Limb (tissue), 2 donors: Measurements from ENCODE around the gene MRM2.

Experiments used
- DNase-seq, 2 donors: peaks; one replicate each; pipeline ENCODE4 v3.0.0-alpha.2; 2016; ENCODE audit errors: extremely low spot score in 2 of 2

MRM2 gene

DNA sequence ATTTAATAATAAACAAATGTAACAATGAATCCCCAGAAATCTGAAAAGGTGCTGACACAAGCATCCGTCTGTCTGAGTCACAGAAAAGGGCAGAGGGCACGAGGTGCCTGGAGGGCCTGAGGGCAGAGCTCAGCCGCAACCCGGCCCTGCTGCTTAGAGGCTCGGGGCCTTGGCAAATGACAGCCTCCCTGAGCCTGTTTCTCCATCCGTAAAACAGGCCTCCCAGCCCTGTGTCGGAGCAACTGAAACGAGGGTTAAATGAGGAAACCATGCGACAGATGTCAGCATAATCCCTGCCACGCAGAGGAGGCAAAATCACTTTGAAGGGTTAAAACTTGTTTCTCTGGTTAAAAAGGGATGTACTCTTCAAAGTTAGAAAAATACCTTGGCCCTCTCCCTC is 24.9 kb upstream of the MRM2 start:
- DNase-seq: no peak

DNA sequence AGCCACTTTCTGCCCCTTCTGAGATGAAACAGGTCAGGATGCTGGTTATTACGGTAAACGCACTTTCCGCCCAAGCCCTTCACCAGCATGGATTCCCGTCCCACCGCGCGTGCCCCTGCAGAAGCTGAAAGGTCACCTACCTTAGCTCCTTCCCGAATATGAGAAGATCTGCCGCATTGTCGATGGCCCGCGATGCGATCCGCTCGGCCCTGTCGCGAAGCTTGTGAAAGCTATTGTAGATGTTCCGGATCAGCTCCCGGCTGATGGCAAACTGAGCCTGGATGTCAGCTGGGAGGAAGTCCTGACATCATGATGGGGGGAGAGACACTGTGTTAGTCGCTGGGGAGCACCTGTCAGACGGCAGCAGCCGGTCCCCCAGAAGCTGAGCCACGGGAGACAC is 22.2 kb upstream of the MRM2 start:
- no peak for DNase-seq

DNA sequence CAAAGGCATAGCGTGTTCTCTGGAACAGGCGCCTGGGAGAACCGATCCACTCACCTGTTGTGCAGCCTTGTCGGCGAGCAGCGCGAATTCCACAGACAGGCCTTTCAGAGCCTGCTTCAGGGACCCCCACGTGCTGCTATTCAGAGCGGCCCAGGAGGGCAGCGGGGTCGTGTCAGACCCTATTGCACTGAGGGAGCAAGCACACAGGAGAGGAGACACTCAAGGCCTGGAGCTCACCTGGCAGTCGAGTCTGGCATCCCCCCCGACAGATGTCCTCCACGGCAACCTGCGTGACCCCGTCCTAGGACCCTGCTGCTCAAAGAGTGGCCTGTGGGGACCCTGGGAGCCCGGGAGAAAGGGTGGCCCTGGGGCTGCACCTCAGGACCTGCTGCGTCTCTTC is 21.2 kb upstream of the MRM2 start:
- no peak for DNase-seq

DNA sequence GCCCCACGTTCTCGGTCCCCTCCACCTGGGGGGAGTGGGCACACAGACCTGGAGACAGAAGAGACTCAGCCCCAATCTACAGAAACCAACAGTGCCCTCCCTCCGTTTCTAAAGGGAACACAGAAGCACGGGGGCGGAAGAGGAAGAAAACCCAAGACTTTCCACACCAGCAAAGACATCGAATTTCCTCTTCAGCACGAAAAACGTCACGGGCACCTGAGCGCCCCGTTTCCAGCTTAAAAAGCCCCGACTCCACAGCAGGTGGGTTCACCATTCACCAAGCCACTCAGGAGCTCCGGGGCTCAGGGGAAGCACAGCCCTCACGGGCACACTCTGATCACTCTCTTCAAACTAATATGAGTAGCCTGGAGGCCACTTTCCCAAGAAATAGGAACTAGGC is 19.6 kb upstream of the MRM2 start:
- no peak for DNase-seq

DNA sequence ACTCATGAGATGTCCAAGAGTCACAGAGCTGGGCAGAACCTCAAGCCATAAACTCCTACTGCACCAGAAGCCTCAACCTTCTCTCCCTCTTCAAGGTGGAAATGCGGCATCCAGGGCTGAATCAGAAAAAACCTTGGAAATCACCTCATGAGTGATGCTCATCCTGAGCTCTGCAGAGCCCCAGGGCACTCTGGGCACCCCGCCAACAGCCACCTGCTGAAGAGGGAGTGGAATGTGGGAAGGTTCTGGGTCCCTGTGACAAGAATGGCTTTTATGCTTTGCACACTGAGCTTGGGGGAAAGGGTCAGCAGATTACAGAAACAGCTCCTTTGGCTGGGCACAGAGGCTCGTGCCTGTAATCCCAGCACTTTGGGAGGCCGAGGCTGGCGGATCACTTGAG is 18.8 kb upstream of the MRM2 start:
- DNase-seq: no peak

DNA sequence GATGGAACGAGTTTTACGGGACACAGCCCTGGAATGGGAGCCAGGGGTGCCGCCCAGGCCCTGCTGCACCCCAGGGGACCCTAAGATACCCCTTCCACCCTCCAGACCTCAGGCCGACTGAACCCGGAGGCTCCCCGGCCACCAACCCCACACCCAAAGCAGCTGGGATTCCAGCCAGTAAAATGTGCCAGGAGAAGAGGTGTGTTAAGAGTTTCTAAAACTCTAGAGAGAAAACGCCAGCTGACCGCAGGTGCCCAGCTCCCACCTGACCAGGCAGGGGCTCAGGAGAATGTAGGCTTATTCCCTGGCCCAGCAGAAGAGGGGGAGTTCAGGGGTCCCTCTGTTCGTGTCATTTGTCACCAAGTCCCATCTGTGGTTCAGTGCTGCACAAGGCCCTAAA is 17.5 kb upstream of the MRM2 start:
- no peak for DNase-seq

DNA sequence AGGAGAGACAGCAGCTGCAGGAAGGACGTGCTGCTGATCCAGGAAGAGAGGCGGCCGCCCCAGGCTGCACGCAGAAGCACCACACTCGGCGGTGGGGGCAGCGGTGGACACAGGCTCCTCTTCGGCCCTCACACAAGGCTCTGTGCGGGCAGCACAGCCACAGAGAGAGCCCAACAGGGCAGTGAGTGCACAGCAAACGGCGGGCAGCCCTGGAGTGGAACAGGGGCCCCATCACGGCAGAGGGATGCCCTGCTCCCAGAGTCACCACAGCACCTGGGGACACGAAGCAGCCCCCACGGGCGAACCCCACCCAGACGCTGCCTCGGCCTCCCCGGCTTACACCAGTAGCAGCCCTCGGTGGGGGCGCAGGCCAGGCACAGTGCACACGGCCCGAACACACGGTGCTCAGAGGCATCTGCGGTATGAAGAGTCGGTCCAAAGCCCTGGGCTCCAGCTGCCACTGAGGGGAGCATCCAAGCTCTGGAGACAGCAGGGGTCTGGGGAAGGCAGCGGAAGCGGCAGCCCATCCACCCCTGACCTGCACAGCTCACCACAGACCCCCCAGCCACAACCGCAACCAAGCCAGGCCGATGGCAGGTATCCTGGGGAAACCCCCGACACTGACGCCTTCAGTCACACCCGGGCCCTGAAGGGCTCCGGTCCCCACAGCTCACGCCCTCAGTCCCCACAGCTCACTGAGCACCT is 16.8 kb upstream of the MRM2 start:
- no peak for DNase-seq

DNA sequence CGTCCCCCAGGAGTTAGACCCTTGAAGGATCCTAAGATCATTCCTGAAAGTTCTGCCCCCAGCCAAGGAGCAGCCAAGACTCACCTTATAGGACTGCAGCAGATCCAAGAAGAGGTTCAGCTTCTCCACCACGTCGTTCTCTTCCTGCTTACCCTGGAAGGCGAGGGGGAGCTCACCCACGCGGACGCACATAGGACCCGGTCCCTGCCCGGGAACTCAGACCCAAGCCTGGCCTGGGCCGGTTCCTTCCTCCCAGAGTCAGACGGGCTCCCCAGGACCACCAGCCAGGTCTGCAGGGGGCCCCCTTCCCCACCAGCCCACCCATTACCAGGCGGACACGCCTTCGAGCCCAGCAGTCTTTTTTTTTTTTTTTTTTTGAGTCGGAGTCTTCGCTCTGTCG is 15.6 kb upstream of the MRM2 start:
- DNase-seq: no peak

DNA sequence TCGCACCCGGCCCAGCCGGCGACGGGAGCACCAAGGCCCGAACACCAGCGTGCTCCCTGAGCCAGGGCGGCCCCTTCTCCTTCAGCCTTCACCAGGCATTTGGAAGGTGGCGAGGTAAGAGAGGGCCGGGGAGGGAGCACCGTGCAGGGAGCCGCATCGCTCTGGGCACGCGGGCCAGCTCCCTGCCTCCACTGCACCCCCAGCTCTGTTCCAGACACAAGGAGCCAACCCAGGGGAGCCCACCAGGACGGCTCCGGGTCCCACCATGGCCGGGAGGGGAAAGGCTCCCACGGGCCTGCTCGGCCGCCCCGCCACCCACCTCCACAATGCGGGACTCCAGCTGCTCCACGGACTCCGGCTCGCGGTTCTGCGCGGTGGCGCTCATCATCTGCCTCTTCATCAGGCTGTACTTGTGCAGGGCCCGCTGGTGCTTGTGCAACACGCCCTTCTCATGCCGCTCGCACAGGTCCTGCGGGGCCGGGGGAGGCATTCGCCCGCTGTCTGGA is 15.1 kb upstream of the MRM2 start:
- DNase-seq: no peak

DNA sequence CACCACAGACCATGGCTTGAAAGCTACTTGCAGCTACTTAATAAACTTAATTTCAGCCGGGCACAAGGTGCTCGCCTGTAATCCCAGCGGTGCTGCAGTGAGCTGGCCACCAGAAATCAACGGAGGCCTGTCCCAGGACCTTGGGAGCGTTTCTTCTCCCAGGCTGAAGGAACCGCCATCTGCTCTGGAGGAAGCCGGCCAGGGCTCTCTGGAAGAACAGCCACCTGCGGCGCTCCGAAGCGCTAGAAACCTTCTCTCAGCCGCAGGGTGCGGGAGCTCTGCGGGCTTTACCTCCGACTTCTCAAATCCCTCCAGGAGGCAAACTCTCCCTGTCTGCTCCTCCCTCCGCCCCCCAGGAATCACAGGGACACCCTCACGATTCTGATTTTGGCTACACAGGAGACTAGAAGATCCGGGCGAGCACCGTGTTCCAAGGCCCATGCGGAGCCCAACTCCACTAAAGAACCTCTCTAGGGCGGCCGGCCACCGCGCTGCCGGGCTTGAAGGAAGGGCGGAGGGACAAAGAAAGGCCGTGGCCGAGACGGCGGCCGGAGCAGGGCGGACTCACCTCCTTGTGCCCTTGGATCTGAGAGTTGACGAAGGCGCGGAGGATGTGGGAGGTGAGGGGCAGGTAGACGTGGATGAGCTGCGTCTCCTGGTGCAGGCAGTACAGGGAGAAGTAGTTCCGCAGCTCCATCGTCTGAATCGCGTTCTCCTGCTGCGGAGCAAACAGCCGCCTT is 14.5 kb upstream of the MRM2 start:
- DNase-seq: no peak

DNA sequence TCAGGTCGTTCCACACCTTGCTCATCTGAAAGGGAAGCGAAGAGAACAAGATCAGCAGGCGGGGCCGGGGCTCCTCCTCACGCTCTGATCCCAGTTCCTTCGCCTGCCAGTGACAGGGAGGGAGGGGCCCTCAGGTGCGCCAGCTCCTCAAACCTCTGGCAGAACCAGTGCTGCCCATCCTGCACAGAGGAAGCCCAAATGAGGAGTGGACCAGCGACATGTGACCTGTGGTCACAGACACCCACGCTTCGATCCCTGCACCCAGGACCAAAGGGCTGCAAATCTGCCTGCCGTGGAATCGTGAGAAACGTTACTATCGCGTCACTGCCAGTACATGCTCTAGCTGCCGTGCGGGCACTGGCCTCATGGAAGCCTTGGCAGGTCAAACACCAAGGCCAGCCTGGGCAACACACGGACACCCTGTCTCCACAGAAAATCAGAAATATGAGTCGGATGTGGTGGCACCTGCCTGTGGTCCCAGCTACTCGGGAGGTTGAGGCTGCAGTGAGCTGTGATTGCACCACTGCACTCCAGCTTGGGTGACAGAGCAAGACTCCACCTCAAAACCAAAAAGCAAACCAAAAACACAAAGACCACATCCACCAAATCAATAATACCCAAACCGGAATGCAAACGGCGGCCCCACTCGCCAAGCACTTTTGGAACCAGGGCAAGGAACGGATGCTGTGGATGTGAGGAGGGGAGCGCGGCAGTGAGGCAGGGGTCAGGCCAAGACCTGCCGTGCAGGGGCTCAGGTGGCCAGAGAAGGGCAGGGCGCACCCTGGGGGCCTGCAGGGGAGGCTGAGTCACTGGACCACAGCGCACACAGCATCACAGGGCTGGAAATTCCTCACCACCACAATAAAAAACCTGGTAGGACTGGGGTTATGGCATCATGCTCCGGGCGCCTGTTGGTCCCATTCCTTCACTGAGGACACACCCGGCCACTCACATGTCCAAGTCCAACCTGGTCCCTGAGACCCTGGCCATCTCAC is 13.4 kb upstream of the MRM2 start:
- no peak for DNase-seq

DNA sequence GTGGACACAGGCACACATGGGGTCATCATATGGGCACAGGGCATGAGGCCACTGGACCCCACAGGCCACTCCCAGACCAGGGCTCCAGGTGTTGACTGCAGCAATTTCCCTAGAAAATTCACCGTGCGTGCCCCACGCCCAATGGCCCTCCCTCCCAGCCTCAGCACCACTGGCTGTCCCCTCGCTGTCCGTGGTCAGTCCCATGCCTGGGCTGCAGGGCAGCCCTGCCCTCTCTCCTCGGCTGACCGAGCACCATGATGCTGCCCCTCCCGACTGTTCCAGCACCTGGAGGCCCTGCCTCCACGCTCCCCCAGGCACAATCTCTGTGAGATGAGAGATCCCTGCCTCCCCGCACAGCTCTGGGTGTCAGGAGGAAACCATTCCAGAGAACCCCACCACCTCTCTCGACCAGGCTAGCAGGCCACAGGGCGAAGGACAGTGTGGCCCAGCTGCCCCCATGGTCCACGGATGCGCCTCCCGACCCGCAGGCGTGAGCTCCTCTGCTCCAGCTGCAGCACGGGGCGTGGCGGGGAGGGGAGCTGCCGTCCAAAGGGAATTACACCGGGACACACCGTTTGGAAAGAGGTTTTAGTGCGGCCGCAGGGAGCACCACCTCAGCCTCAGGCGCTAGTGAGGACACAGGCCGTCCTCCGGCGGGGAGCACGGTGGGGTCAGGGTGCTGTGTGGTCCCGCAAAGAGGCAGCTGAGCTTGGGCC is 12.6 kb upstream of the MRM2 start:
- no peak for DNase-seq

DNA sequence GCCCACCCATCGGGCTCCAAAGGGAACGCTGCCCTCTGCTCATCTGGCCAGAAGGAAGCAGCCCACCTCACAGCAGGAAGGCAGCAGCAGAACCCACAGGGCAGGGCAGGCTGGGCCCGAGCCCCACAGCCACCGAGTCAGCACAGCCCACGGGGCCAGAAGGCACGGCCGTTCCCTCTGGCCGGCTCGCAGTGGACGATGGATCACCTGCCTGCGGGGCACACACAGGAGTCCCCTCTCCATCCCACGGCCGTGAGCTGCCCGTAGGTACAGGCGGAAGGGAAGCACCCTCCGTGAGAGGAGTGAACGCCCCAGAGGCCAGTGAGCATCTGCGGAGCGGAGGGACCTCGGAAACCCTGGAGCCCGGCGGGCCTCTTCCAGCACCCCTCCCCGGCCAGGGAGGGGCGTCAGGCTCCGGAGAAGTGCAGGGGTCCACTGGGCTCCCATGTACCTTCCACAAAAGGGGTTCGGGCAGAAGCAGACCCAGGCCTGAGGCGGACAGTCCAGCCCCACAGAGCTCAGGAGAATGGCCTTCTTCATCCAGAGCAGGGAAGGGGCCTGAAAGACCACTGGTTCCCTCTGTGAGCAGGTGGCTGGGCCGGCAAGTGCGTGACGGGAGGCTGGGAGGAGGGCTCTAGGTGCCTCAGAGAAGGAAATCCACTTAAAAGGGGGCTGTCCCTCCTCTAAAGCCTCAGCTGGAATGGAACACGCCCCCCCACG is 11.7 kb upstream of the MRM2 start:
- no peak for DNase-seq

DNA sequence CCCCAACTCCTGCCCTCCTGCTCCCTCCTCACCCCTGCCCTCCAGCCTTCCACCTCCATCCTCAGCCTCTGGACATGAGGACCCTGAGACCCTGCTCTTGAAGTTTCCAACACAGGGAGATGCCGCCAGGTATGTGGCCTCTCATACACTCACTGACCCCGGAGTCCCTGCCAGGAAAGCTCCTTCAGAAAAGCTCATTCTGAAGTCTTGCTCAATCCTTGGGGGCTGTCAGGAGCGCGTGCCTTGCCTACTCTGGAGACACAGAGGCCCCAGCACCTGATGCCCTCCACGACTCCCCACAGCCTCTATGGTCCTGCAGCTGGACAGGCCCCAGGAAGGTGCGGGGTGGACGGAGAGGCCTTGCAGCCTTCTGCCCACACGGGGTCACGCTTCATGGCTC is 11.0 kb upstream of the MRM2 start:
- DNase-seq: no peak

DNA sequence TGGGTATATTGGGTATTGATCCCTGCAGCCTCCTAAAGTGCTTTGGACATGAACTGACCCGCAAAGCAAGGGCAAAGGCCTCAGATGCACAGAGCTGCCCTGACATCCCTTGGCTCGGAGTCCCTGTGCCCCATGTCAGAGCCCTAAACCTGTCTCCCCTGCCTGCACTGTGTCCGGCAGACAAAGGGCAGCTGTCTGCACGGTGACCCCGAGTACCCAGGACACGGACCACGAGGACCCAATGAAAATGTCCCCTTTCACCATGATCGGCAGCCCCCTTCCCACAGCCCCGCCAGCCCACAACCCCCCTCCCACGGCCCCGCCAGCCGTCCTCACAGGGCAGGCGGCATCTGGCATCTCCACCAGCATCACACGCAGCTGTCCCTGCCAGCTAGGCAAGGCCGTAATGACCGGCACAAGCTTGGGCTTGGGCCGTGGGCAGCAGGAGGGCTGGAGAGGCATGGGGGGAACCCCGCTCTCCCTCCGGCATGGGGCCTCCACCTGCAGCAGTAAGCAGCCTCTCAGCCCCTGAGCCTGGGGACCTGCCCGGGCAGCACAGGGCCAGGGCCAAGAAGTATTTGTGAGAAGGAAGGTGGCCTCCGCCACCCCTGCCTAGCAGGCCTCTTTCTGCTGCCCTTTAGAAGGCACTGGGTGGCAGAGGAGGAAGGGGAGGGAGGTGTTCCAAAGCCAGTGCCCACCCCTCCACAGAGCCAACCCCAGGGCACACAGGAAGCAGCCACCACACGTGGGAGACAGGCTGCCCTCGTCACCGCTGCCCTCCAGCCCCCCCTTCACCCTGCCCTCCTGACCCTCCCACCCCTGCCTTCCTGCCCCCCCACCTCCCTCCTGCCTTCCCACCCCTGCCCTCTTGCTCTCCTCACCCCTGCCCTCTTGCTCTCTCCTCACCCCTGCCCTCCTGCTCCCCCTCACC is 10.1 kb upstream of the MRM2 start:
- DNase-seq: no peak

DNA sequence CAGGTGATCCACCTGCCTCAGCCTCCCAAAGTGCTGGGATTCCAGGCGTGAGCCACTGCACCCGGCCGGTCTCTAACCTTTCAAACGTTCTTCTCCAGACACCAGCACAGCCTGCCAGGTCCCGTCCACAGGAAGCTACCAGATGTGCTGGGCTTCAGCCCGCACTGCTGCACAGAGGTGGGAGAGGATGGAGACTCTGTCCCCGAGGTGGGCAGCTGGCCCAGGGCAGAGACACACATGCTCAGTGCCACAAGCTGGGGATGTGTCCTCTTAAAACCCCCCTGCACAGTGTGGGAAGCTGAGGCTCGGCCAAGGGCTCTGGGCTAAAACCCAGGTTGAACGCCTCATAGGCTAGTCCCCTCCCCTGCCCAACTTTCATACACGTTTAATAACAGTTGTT is 9.4 kb upstream of the MRM2 start:
- DNase-seq: no peak

DNA sequence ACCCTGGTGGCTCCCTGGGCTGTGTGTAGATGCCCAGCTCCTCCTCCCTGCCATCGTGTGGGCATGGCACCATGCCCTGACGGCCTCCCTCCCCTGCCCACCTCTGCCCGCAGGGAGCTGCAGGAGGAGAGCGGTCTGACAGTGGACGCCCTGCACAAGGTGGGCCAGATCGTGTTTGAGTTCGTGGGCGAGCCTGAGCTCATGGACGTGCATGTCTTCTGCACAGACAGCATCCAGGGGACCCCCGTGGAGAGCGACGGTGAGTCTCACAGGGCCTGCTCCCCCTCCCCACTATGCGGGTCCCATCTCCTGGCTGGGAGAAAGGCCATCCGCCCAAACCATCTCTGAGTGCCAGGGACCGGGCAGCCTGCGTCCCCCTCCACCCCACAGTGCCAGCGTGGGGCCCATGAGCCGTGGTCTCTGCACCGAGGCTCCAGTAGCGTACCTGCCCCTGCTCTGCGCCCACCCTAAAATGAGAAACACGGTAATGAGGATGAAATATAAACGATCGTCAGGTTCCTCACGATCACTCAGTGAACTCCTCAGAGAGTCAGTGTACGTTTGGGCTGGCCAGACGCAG is 7.8 kb upstream of the MRM2 start:
- no peak for DNase-seq

DNA sequence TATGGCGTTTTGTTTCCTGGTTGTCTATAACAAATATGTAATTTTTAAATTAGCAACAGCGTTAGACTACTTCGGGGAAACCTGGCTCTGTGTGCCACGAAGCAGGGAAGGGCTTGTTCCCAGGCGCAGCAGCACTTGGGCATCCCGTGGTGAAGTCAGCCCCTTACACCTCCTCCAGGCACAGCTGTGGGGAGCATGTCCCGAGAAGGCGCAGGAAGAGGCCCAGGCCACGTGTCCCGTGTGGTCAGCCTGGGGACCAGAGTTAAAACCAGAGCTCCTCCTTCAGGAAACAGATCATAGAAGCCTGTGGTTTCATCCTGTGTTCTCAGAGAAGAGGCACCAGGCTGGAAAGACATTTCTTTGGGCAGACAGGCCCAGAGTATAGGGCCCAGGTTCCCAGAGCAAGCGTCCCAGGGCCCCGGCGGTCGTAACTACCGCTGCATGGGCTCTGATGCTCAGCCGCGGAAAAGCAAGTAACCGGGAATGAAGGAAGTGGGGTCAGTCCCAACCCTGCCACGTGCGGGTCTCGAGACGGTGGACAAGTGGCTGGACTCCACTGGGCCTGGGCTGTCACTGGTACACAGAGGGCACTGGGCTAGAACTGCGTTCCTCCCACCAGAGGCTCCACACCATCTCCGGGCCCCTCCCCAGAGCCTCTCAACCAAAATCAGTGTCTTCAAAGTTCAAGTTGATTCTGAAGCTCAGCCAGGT is 7.1 kb upstream of the MRM2 start:
- peak; percentile 52 to 61 for DNase-seq
